OCI-LY7 (cell line): ENCODE results near the gene FRMPD3. TPM values are rescaled to one million over a fixed set of nuclear protein-coding genes. Genes with fewer than 3 reads are reported as not detected.

Experiments
- BruUV-seq: library from RNA; stranded (reverse); fragments of 400-500 nt; replicated peaks from 2 replicates; lab custom pipeline; 2021; lab: Mats Ljungman, UMichigan
- CTCF ChIA-PET: fragments of 300-600 bp; sonication (Branson Sonifier 250); formaldehyde crosslinking; loops from one replicate; lab custom pipeline; 2022; ENCODE audit warnings: antibody characterized with exemption; ENCODE audit not compliant: unreplicated experiment; lab: Charles Lee
- POLR2A ChIA-PET: fragments of 300-600 bp; sonication (Branson Sonifier 250); formaldehyde crosslinking; loops from one replicate; lab custom pipeline; 2022; ENCODE audit warnings: antibody characterized with exemption; lab: Charles Lee
- DNase-seq: peaks from one replicate; pipeline ENCODE4 v3.0.0-alpha.2; 2015; ENCODE audit warnings: low spot score
- H2AFZ ChIP-seq: fragments of 200-600 bp; sonication (generic), shearing (Covaris generic); 2 replicates; pipeline ENCODE4 v1.6.1; 2014; ENCODE audit warnings: mild to moderate bottlenecking, antibody characterized with exemption, low read length, moderate library complexity
- H3K27ac ChIP-seq: fragments of 200-600 bp; sonication (generic); 2 replicates; pipeline ENCODE4 v1.5.1; 2014; ENCODE audit warnings: mixed run types, low read depth, mild to moderate bottlenecking, moderate library complexity, low read length, inconsistent platforms; ENCODE audit not compliant: poor library complexity, severe bottlenecking
- H3K36me3 ChIP-seq: fragments of 200-600 bp; sonication (generic); 2 replicates; pipeline ENCODE4 v1.6.1; 2014; ENCODE audit warnings: mild to moderate bottlenecking, antibody characterized with exemption, low read length, moderate library complexity, mixed read lengths; ENCODE audit not compliant: insufficient read depth
- H3K4me1 ChIP-seq: fragments of 200-600 bp; sonication (generic); 2 replicates; pipeline ENCODE4 v1.5.1; 2014; ENCODE audit warnings: mild to moderate bottlenecking, low read length; ENCODE audit not compliant: insufficient read depth, poor library complexity, severe bottlenecking
- H3K4me2 ChIP-seq: fragments of 200-600 bp; sonication (generic); 2 replicates; pipeline ENCODE4 v1.6.1; 2014; ENCODE audit warnings: mild to moderate bottlenecking, low read length
- H3K4me3 ChIP-seq: fragments of 200-600 bp; sonication (generic); 2 replicates; pipeline ENCODE4 v1.5.1; 2014; ENCODE audit warnings: mild to moderate bottlenecking, low read depth, low read length; ENCODE audit not compliant: poor library complexity, severe bottlenecking
- H3K79me2 ChIP-seq: fragments of 200-600 bp; sonication (generic); 2 replicates; pipeline ENCODE4 v1.6.1; 2016; ENCODE audit warnings: low read depth, mild to moderate bottlenecking, low read length, moderate library complexity, mixed read lengths; ENCODE audit not compliant: insufficient read depth
- H3K9me2 ChIP-seq: fragments of 200-600 bp; sonication (generic); 2 replicates; pipeline ENCODE4 v1.6.1; 2016; ENCODE audit warnings: mild to moderate bottlenecking, low read length, mixed read lengths; ENCODE audit not compliant: insufficient read depth
- H3K9me3 ChIP-seq: fragments of 200-600 bp; sonication (generic); 2 replicates; pipeline ENCODE4 v1.6.1; 2014; ENCODE audit warnings: mild to moderate bottlenecking, mixed run types, low read length, mixed read lengths
- H4K20me1 ChIP-seq: fragments of 200-600 bp; sonication (generic); 2 replicates; pipeline ENCODE4 v1.6.1; 2014; ENCODE audit warnings: mild to moderate bottlenecking, antibody characterized with exemption, low read length, moderate library complexity, mixed read lengths; ENCODE audit not compliant: insufficient read depth
- CTCF ChIP-seq: fragments of 200-600 bp; sonication (generic); conservative IDR thresholded peaks from 2 replicates; pipeline ENCODE4 v1.5.1; 2014; ENCODE audit warnings: mild to moderate bottlenecking, antibody characterized with exemption, low read length, moderate library complexity, mixed read lengths
- EZH2phosphoT487 ChIP-seq: fragments of 200-600 bp; sonication (generic); IDR thresholded peaks from 2 replicates; pipeline ENCODE4 v1.6.1; 2018; ENCODE audit warnings: low read depth, borderline replicate concordance, mild to moderate bottlenecking, mixed run types, antibody characterized with exemption, low read length, moderate library complexity, mixed read lengths
- intact Hi-C: fragments of 100-400 bp; cut with micrococcal nuclease; formaldehyde crosslinking; loops from one replicate; pipeline ENCODE4 v1.10.0; 2022; ENCODE audit not compliant: unreplicated experiment
- total RNA-seq, 2 experiments: library from RNA; depleted of rRNA in 1 of 2; stranded (reverse); fragments of >200 nt in 1 of 2; shearing (Covaris generic) in 1 of 2; gene quantifications; 2 replicates each; pipeline ENCODE4 v1.2.3, GENCODE V29; 2014 to 2022

Gene FRMPD3
- total RNA-seq, 2 experiments from 2014 or later, result 6.5 to 12.3 TPM

- intact Hi-C loops, result no loop called here
- Histone ChIP-seq H3K4me2 (no peak overlapping the region), H3K79me2 (no peaks in the 10 kb centered on the region), H4K20me1 (no peaks in the 10 kb centered on the region), H2AFZ (no peak overlapping the region), H3K27ac (no peak overlapping the region), H3K9me3 (no peaks in the 10 kb centered on the region), H3K9me2 (no peaks in the 10 kb centered on the region), H3K36me3 (no peaks in the 10 kb centered on the region), H3K4me1 (peaks cover 14% of the 10 kb centered on the region), H3K4me3 (no peak overlapping the region)
- ChIA-PET CTCF (no interaction called here), POLR2A (no interaction called here)
- DNase-seq, result no peak
- TF ChIP-seq CTCF (no peak), EZH2phosphoT487 (no peak)
- no TSS peak for BruUV-seq
Observed at GRCh38 chrX:107421337-107421861, 28.1 kb upstream of the FRMPD3 start.

GRCh38 chrX:107429090-107429489, 20.4 kb upstream of the FRMPD3 start:
- peak; percentile 53 for DNase-seq
- ChIA-PET POLR2A (no interaction called here), CTCF (no interaction called here)

More at GRCh38 chrX:107429090-107429489, 20.4 kb upstream of the FRMPD3 start:
- no TSS peak for BruUV-seq
- Histone ChIP-seq H4K20me1 (no peaks in the 10 kb centered on the region), H3K9me2 (no peaks in the 10 kb centered on the region), H3K36me3 (no peaks in the 10 kb centered on the region), H2AFZ (no peak overlapping the region), H3K27ac (no peak overlapping the region), H3K9me3 (no peaks in the 10 kb centered on the region), H3K79me2 (no peaks in the 10 kb centered on the region), H3K4me2 (no peak overlapping the region), H3K4me1 (no peaks in the 10 kb centered on the region), H3K4me3 (no peak overlapping the region)
- intact Hi-C loops, result loop anchor here (5.0 kb wide), 1 partner anchor 532 kb away; no protein-coding TSS in a partner anchor
- TF ChIP-seq EZH2phosphoT487 (no peak), CTCF (peak; percentile 64)
